PC-3 (cell line): ENCODE data around the gene IGDCC3. TPM values are rescaled to one million over a fixed set of nuclear protein-coding genes. Genes with fewer than 3 reads are reported as not detected.

Experiments
- ATAC-seq: fragments of 200-7000 bp; cut with Tn5 transposase; 2 replicates; pipeline ENCODE4 v1.9.1; 2020; ENCODE audit warnings: mild to moderate bottlenecking, moderate library complexity
- BruUV-seq: library from RNA; stranded (reverse); fragments of 400-500 nt; replicated peaks from 2 replicates; lab custom pipeline; 2021; lab: Mats Ljungman, UMichigan
- CTCF ChIA-PET: fragments of 300-600 bp; sonication (Branson Sonifier 250); formaldehyde crosslinking; loops from one replicate; lab custom pipeline; 2022; ENCODE audit warnings: antibody characterized with exemption; lab: Charles Lee
- POLR2A ChIA-PET: fragments of 300-600 bp; sonication (Branson Sonifier 250); formaldehyde crosslinking; loops from one replicate; lab custom pipeline; 2022; ENCODE audit warnings: antibody characterized with exemption; ENCODE audit not compliant: unreplicated experiment; lab: Charles Lee
- DNase-seq: peaks from one replicate; pipeline ENCODE4 v3.0.0-alpha.2; 2015
- H2AFZ ChIP-seq: fragments of 300-600 bp; sonication (generic); 2 replicates; pipeline ENCODE4 v1.6.0; 2016; ENCODE audit warnings: antibody characterized with exemption, low read length
- H3F3A ChIP-seq: fragments of 300-600 bp; sonication (generic); one replicate; pipeline ENCODE4 v1.6.0; 2017; ENCODE audit warnings: antibody characterized with exemption, low read length, control low read depth, mild to moderate bottlenecking; ENCODE audit not compliant: unreplicated experiment
- H3K27ac ChIP-seq: fragments of 300-600 bp; sonication (generic); 2 replicates; pipeline ENCODE4 v1.5.1; 2016; ENCODE audit warnings: mild to moderate bottlenecking, low read length
- H3K27me3 ChIP-seq: fragments of 300-600 bp; sonication (generic); 2 replicates; pipeline ENCODE4 v1.6.1; 2016; ENCODE audit warnings: low read length, mixed read lengths
- H3K36me3 ChIP-seq: fragments of 300-600 bp; sonication (generic); 2 replicates; pipeline ENCODE4 v1.6.1; 2016; ENCODE audit warnings: low read depth, mixed run types, low read length, mixed read lengths
- H3K4me1 ChIP-seq: fragments of 300-600 bp; sonication (generic); 2 replicates; pipeline ENCODE4 v1.5.1; 2016; ENCODE audit warnings: low read length; ENCODE audit not compliant: insufficient read depth
- H3K4me2 ChIP-seq: fragments of 300-600 bp; sonication (generic); 2 replicates; pipeline ENCODE4 v1.6.0; 2016; ENCODE audit warnings: low read length
- H3K4me3 ChIP-seq: fragments of 300-600 bp; sonication (generic); 2 replicates; pipeline ENCODE4 v1.5.1; 2016; ENCODE audit warnings: mild to moderate bottlenecking, low read length, mixed read lengths
- H3K79me2 ChIP-seq: fragments of 300-600 bp; sonication (generic); 2 replicates; pipeline ENCODE4 v1.6.1; 2017; ENCODE audit warnings: low read length, mixed read lengths
- H3K9ac ChIP-seq: fragments of 300-600 bp; sonication (generic); 2 replicates; pipeline ENCODE4 v1.6.0; 2016; ENCODE audit warnings: mild to moderate bottlenecking, low read length
- H3K9me2 ChIP-seq: fragments of 300-600 bp; sonication (generic); replicated peaks from 2 replicates; pipeline ENCODE4 v1.6.1; 2016; ENCODE audit warnings: mixed run types, low read length, mixed read lengths
- H3K9me3 ChIP-seq: fragments of 300-600 bp; sonication (generic); 2 replicates; pipeline ENCODE4 v1.6.1; 2016; ENCODE audit warnings: low read length, mixed read lengths
- H4K20me1 ChIP-seq: fragments of 300-600 bp; sonication (generic); 2 replicates; pipeline ENCODE4 v1.6.1; 2016; ENCODE audit warnings: low read length, mixed read lengths
- CTCF ChIP-seq: fragments of 300-600 bp; sonication (generic); conservative IDR thresholded peaks from 2 replicates; pipeline ENCODE4 v1.5.1; 2017; ENCODE audit warnings: antibody characterized with exemption, low read depth, mild to moderate bottlenecking, low read length
- EZH2 ChIP-seq: fragments of 300-600 bp; sonication (generic); IDR thresholded peaks from one replicate; pipeline ENCODE4 v1.6.1; 2017; ENCODE audit warnings: antibody characterized with exemption, mild to moderate bottlenecking, low read length; ENCODE audit not compliant: unreplicated experiment
- EZH2phosphoT487 ChIP-seq: fragments of 300-600 bp; sonication (generic); IDR thresholded peaks from 2 replicates; pipeline ENCODE4 v1.6.1; 2018; ENCODE audit warnings: mild to moderate bottlenecking, antibody characterized with exemption, low read length, borderline replicate concordance
- intact Hi-C: fragments of 100-400 bp; cut with micrococcal nuclease; formaldehyde crosslinking; loops from 2 replicates; pipeline ENCODE4 v1.9.0; 2023
- total RNA-seq: library from RNA; depleted of rRNA; stranded (reverse); fragments of >200 nt; gene quantifications from 2 replicates; pipeline ENCODE4 v1.2.3, GENCODE V29; 2014

The IGDCC3 gene
- total RNA-seq, 1 experiment from 2014 or later, result not detected

DNA sequence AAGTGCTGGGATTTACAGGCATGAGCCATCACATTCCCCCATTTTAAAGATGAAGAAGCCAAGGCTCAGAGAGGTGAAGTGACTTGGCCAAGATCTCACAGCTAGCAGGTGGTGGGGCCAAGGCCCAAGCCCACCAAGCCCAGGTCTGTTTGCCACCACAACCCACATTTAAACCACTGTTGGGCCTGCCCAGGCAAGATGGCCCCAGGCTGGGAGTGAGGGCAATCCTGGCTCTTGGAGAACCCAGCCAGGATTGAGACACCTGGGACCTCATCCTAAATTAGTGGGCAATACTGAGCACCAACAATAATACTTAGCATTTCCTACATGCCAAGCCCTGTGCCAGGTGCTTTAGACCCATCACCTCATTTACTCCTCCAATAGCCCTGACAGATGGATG lies 6.9 kb downstream of the IGDCC3 start:
- Histone ChIP-seq H3K36me3 (no peaks in the 10 kb centered on the region), H2AFZ (no peak overlapping the region), H3K9me3 (no peaks in the 10 kb centered on the region), H3K4me3 (no peak overlapping the region), H4K20me1 (no peaks in the 10 kb centered on the region), H3K79me2 (no peaks in the 10 kb centered on the region), H3K4me2 (no peak overlapping the region), H3K27ac (no peak overlapping the region), H3K4me1 (peaks cover 3% of the 10 kb centered on the region; the same call in 1 of the 2 replicates), H3F3A (no peaks in the 10 kb centered on the region), H3K9me2 (no peaks in the 10 kb centered on the region), H3K9ac (no peak overlapping the region), H3K27me3 (peaks cover 8% of the 10 kb centered on the region)
- ChIA-PET CTCF (no interaction called here), POLR2A (no interaction called here)
- DNase-seq (no peak), ATAC-seq (no peak)
- intact Hi-C loops, result no loop called here
- no TSS peak for BruUV-seq
- no peak for TF ChIP-seq EZH2
- TF ChIP-seq EZH2phosphoT487, result no peak
- no peak for TF ChIP-seq CTCF

DNA sequence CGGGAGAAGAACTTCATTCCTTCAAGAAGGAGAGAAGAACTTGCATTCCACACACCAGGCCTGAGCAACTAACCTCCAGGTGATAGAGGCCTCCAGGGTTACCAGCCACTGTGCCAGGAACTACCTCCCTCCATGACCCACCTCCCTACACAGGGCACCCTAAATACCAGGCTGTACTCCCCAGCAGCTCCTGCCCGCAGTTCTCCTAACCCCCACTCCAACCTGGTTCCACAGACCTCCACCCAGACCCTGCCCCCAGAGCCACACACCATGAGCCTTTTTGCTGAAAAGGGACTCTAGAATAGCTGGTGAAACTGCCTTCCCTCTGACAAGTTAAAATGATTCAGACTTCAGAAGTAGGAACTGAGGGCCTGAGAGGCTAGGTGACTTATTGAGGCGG lies 8.2 kb downstream of the IGDCC3 start:
- DNase-seq (no peak), ATAC-seq (no peak)
- Histone ChIP-seq H3F3A (no peaks in the 10 kb centered on the region), H3K36me3 (no peaks in the 10 kb centered on the region), H4K20me1 (no peaks in the 10 kb centered on the region), H3K79me2 (no peaks in the 10 kb centered on the region), H3K27ac (no peak overlapping the region), H3K4me3 (no peak overlapping the region), H2AFZ (no peak overlapping the region), H3K4me1 (peaks cover 11% of the 10 kb centered on the region), H3K9ac (no peak overlapping the region), H3K4me2 (no peak overlapping the region), H3K27me3 (no peaks in the 10 kb centered on the region), H3K9me2 (no peaks in the 10 kb centered on the region), H3K9me3 (no peaks in the 10 kb centered on the region)
- no peak for TF ChIP-seq EZH2phosphoT487
- TF ChIP-seq CTCF, result no peak
- no peak for TF ChIP-seq EZH2
- intact Hi-C loops, result no loop called here
- POLR2A ChIA-PET, result no interaction called here
- no TSS peak for BruUV-seq
- CTCF ChIA-PET, result no interaction called here

- CTCF ChIA-PET, result no interaction called here
- ATAC-seq (no peak), DNase-seq (no peak)
- BruUV-seq, result no TSS peak
- Histone ChIP-seq H3K4me2 (no peak overlapping the region), H4K20me1 (no peaks in the 10 kb centered on the region), H3K79me2 (no peaks in the 10 kb centered on the region), H3K9ac (no peak overlapping the region), H2AFZ (no peak overlapping the region), H3K9me3 (no peaks in the 10 kb centered on the region), H3F3A (no peaks in the 10 kb centered on the region), H3K36me3 (no peaks in the 10 kb centered on the region), H3K4me1 (peaks cover 11% of the 10 kb centered on the region), H3K27ac (no peak overlapping the region), H3K4me3 (no peak overlapping the region), H3K27me3 (no peaks in the 10 kb centered on the region), H3K9me2 (no peaks in the 10 kb centered on the region)
- POLR2A ChIA-PET, result no interaction called here
- TF ChIP-seq EZH2 (no peak), EZH2phosphoT487 (no peak), CTCF (no peak)
- intact Hi-C loops, result no loop called here
These were observed 8.6 kb downstream of the IGDCC3 start for GRCh38 chr15:65369212-65369547.
